SK-N-MC (cell line): ENCODE data around the gene ETV6.

Experiments
- EZH2 ChIP-seq: fragments of 200-600 bp; sonication (generic); IDR thresholded peaks from one replicate; pipeline ENCODE4 v1.6.1; 2017; ENCODE audit warnings: antibody characterized with exemption
- FOXP2 ChIP-seq: optimal IDR thresholded peaks from 2 replicates; pipeline ENCODE3; 2011; ENCODE audit warnings: mild to moderate bottlenecking, moderate library complexity; ENCODE audit not compliant: insufficient read depth; ENCODE audit errors: extremely low read length, control extremely low read depth
- POLR2AphosphoS5 ChIP-seq: IDR thresholded peaks from 2 replicates; pipeline ENCODE4 v1.6.1; 2012; ENCODE audit warnings: mild to moderate bottlenecking, low read depth, low read length, borderline replicate concordance

- TF ChIP-seq EZH2 (no peak), POLR2AphosphoS5 (no peak), FOXP2 (no peak)
Measured at GRCh38 chr12:11905534-11905933, 256.1 kb downstream of the ETV6 start.
